Fibroblast of mammary gland (primary cell): ENCODE data around the gene DAND5.

ENCODE experiments used
- DNase-seq: peaks from one replicate; pipeline ENCODE4 v3.0.0-alpha.2; 2010; ENCODE audit warnings: low read depth
- H3K4me3 ChIP-seq: 2 replicates; pipeline ENCODE4 v1.5.1; 2011; ENCODE audit warnings: low read depth, mild to moderate bottlenecking, low read length, moderate library complexity; ENCODE audit not compliant: control insufficient read depth
- TF ChIP-seq, protein P1 (sequence below): conservative IDR thresholded peaks from 2 replicates; pipeline ENCODE4 v1.5.1; 2011; ENCODE audit warnings: low read depth, low read length, inconsistent platforms; ENCODE audit not compliant: control insufficient read depth, insufficient read depth

Gene DAND5

DNA sequence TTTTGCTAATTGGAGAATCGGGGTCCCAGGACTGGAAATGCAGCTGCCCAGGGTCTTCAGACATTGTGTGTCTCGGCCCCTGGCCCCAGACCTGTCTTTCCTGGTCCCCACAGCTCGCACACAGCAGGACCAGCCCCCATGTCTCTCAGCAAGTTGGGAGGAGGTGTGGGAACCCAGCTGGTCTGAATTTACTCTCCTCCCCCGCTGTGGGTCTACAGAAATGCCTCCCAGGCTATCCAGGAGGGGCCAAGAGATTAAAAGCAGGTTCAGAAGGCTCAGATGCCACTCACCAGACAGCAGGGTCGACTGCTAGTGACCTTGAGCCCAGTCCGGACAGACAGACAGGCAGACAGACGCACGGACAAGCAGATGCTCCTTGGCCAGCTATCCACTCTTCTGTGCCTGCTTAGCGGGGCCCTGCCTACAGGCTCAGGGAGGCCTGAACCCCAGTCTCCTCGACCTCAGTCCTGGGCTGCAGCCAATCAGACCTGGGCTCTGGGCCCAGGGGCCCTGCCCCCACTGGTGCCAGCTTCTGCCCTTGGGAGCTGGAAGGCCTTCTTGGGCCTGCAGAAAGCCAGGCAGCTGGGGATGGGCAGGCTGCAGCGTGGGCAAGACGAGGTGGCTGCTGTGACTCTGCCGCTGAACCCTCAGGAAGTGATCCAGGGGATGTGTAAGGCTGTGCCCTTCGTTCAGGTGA lies at the start of gene DAND5:
Gene DAND5 (plus strand): TSS at position 285 of the 697 bp plus-strand sequence. CDS start 85 bp downstream, at position 370.
- TF ChIP-seq, protein P1, sequence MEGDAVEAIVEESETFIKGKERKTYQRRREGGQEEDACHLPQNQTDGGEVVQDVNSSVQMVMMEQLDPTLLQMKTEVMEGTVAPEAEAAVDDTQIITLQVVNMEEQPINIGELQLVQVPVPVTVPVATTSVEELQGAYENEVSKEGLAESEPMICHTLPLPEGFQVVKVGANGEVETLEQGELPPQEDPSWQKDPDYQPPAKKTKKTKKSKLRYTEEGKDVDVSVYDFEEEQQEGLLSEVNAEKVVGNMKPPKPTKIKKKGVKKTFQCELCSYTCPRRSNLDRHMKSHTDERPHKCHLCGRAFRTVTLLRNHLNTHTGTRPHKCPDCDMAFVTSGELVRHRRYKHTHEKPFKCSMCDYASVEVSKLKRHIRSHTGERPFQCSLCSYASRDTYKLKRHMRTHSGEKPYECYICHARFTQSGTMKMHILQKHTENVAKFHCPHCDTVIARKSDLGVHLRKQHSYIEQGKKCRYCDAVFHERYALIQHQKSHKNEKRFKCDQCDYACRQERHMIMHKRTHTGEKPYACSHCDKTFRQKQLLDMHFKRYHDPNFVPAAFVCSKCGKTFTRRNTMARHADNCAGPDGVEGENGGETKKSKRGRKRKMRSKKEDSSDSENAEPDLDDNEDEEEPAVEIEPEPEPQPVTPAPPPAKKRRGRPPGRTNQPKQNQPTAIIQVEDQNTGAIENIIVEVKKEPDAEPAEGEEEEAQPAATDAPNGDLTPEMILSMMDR = no peak
- no peak for DNase-seq
- no peak within 1 kb of the TSS for H3K4me3 ChIP-seq

GRCh38 chr19:12921047-12921446 lies 48.3 kb upstream of the DAND5 start:
- H3K4me3 ChIP-seq = no peak overlapping the region
- no peak for DNase-seq
- TF ChIP-seq, protein P1 = no peak

DNA sequence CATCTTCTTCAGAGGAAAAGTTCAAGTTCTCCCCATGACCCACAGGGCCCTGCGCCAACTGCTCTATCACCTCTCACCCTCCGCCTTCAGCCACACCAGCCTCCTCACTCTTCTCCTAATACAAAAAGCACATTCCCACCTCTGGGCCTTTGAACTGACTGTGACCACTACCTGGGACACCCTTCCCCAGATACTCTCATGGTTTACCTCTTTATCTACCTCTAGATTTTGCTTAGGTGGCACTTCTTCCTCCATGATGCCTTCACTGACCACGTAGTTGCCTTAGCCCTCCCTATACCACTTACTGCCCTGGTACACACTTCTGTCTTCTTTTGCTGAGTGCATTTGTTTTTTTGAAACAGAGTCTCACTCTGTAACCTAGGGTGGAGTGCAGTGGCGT lies 46.4 kb upstream of the DAND5 start:
- TF ChIP-seq, protein P1 = no peak
- no peak for DNase-seq
- no peak overlapping the region for H3K4me3 ChIP-seq

DNA sequence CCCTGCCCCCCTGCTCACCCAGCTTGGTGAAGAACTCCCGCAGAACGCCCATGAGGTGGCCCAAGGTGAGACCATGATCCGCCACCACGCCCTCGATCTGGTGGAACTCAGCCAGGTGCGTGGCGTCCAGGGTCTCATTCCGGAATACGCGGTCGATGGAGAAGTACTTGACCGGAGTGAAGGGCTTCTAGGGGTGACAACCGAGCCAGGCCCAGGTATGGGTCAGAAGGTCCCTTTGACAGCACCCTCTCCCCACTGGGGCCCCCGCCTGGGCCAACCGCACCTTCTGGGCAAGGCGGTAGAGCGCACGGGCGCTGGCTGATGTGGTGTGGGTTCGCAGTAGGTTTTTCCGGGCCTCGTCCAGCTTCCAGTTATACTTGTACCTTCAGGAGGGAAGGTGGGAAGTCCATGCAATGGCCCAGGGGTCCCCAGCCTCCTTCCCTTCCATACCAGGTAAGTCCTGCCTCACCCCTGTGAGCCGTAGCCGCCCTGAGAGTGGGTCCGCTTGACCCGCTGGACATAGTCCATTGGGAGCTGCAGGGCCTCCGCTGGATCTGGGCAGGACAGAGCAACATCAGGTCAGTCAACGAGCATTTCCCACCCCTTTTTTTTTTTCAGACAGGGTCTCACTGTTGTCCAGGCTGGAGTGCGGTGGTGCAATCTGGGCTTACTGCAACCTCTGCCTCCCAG lies 44.6 kb upstream of the DAND5 start:
- no peak for DNase-seq
- no peak overlapping the region for H3K4me3 ChIP-seq
- TF ChIP-seq, protein P1 = no peak

GRCh38 chr19:12930002-12930645 lies 39.3 kb upstream of the DAND5 start:
- no peak for DNase-seq
- no peak overlapping the region for H3K4me3 ChIP-seq
- TF ChIP-seq, protein P1 = no peak

- H3K4me3 ChIP-seq = peak overlapping the region; percentile 98
- no peak for DNase-seq
- TF ChIP-seq, protein P1 = no peak
These were observed 36.7 kb upstream of the DAND5 start for GRCh38 chr19:12932392-12933286.
